RWPE1 (cell line): ENCODE data around the gene INPP4B.

Source experiments
- CTCF ChIA-PET: fragments of 350-600 bp; sonication (Branson Sonifier 250); formaldehyde crosslinking; extraction: SDS; loops from one replicate; lab custom pipeline; 2021; lab: Yijun Ruan, JAX
- POLR2A ChIA-PET: fragments of 400-600 bp; formaldehyde crosslinking; extraction: SDS; loops from one replicate; lab custom pipeline; 2020; ENCODE audit warnings: antibody characterized with exemption; ENCODE audit not compliant: low non-redundant PET; lab: Yijun Ruan, JAX
- DNase-seq: peaks from one replicate; pipeline ENCODE4 v3.0.0; 2012; ENCODE audit warnings: low spot score
- H3K27ac ChIP-seq: fragments of 450-650 bp; 2 replicates; pipeline ENCODE4 v1.5.1; 2017
- TF ChIP-seq, protein P1 (sequence below): fragments of 450-650 bp; conservative IDR thresholded peaks from 2 replicates; pipeline ENCODE4 v1.5.1; 2017; ENCODE audit warnings: low read depth, mild to moderate bottlenecking

INPP4B gene

DNA sequence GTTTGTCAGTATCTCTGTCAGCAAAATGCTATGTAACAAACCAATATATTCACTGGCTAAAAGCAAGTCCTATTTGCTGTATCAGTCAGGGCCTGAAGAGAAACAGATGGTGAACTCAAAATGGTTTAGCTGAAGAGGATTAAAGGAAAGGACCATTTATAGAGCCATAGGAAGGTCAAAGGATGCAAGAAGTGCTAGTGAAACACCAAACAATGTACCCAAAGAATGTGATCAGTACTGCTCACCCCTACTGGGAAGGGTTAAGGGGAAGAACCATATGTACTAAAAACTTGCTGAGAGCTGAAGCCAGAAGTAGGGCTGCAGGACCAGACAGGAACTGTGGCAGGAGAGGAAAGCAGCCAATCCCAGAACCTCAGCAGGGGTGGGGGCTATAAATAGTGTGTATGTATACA is 479.3 kb downstream of the INPP4B start:
- TF ChIP-seq, protein P1, sequence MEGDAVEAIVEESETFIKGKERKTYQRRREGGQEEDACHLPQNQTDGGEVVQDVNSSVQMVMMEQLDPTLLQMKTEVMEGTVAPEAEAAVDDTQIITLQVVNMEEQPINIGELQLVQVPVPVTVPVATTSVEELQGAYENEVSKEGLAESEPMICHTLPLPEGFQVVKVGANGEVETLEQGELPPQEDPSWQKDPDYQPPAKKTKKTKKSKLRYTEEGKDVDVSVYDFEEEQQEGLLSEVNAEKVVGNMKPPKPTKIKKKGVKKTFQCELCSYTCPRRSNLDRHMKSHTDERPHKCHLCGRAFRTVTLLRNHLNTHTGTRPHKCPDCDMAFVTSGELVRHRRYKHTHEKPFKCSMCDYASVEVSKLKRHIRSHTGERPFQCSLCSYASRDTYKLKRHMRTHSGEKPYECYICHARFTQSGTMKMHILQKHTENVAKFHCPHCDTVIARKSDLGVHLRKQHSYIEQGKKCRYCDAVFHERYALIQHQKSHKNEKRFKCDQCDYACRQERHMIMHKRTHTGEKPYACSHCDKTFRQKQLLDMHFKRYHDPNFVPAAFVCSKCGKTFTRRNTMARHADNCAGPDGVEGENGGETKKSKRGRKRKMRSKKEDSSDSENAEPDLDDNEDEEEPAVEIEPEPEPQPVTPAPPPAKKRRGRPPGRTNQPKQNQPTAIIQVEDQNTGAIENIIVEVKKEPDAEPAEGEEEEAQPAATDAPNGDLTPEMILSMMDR, result no peak
- CTCF ChIA-PET, result interaction anchor here (0.6 kb wide), 1 partner anchor 15 kb away, joined by 3 read pairs; no protein-coding TSS in a partner anchor
- H3K27ac ChIP-seq, result no peak overlapping the region
- DNase-seq, result no peak
- POLR2A ChIA-PET, result no interaction called here

DNA sequence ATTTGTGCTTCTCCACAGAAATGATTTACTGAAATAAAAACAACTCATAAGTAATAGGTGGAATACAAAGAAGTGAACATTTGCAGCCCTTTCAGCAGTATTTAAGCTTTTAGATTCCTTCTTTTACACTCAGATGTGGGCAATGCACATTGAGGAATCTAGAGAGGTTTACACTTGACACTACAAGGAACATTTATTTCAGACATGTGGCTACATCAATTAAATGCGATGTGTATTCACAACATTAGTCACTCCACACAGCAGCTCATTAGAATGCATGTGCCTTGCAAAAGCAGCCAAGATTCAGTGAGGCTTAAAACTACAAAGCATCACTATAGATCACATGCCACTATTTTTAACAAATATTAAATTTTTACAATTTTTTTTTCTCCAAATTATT is 480.7 kb downstream of the INPP4B start:
- TF ChIP-seq, protein P1, result no peak
- ChIA-PET POLR2A (no interaction called here), CTCF (interaction anchor here (0.6 kb wide), 1 partner anchor 12 kb away, joined by 3 read pairs; no protein-coding TSS in a partner anchor)
- no peak overlapping the region for H3K27ac ChIP-seq
- no peak for DNase-seq

DNA sequence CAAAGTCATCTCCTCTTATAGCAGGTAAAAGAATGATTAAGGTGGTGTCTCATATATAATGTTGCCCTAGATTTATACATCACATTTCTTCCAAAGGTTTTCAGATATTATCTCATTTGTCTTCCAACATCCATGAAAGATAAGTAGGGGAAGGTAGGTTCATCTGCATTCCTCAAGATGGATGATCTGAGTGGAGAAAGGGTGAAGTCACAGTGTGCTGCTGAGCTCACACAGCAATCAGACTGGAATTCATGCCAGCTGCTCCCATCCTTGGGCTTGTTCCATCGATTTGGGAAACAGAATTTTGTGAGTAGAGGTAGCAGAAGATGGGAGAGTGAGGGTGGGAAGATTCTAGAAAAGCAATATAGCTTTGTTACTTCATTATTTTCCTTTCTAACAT is 482.4 kb downstream of the INPP4B start:
- ChIA-PET POLR2A (no interaction called here), CTCF (no interaction called here)
- H3K27ac ChIP-seq, result no peak overlapping the region
- TF ChIP-seq, protein P1, result no peak
- DNase-seq, result no peak

- CTCF ChIA-PET, result no interaction called here
- POLR2A ChIA-PET, result no interaction called here
- TF ChIP-seq, protein P1, result no peak
These were observed 484.1 kb downstream of the INPP4B start for GRCh38 chr4:142361981-142362380.

DNA sequence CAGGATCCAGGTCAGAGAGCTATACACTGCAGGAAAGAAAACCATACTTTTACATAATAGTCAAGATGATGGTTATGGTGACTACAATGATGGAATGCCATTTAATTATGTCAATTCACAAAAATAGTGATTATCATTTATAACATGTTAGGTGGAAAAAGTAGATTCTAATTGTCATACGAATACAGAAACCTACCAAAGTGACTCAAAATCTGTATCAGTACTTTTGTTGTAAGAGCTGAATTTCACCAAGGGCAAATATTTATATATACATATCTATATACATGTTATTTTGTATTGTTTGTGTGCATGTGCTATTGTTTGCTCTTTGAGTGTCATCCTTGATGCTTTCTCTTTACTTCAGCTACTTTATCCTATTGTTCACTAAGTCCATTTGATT is 485.4 kb downstream of the INPP4B start:
- POLR2A ChIA-PET, result no interaction called here
- CTCF ChIA-PET, result no interaction called here
- H3K27ac ChIP-seq, result no peak overlapping the region
- TF ChIP-seq, protein P1, result no peak
- DNase-seq, result no peak

More at GRCh38 chr4:142361981-142362380, 484.1 kb downstream of the INPP4B start:
- no peak for DNase-seq
- no peak overlapping the region for H3K27ac ChIP-seq

DNA sequence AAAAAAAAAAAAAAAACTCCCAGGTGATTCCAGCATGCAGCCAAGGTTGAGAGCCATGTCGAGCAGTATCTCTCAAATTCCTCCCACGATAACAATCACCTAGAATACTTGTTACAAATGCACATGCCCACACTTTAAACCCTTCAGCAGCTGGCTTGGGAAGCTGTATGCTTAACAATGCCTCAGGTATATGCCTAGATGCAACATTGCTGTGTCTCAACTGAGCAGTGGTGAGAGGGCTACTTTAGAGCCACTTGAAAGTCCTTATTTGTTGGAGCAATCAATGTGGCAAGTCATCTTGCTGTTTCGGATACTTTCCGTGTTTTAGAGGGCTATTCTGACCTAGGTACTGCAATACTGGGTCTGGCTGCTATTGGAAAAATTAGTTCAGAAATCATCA is 487.4 kb downstream of the INPP4B start:
- H3K27ac ChIP-seq, result no peak overlapping the region
- ChIA-PET CTCF (interaction anchor here (0.6 to 0.7 kb wide), 2 partner anchors 115 to 499 kb away, joined by 4 to 7 read pairs; no protein-coding TSS in a partner anchor), POLR2A (no interaction called here)
- TF ChIP-seq, protein P1, result no peak
- no peak for DNase-seq
